HCT116 (cell line): ENCODE results near the gene ARFRP1. TPM values are rescaled to one million over a fixed set of nuclear protein-coding genes. Genes with fewer than 3 reads are reported as not detected.
A peak's percentile ranks its signal among the peaks of the same experiment; 100 is the strongest.

Experiments used
- ATAC-seq: fragments of 200-7000 bp; cut with Tn5 transposase; 2 replicates; pipeline ENCODE4 v1.9.1; 2020; ENCODE audit warnings: mild to moderate bottlenecking, moderate library complexity
- BruUV-seq: library from RNA; stranded (reverse); fragments of 400-500 nt; replicated peaks from 2 replicates; lab custom pipeline; 2021; lab: Mats Ljungman, UMichigan
- CTCF ChIA-PET: fragments of 300-600 bp; sonication (Branson Sonifier 250); formaldehyde crosslinking; loops from one replicate; lab custom pipeline; 2021; ENCODE audit warnings: antibody characterized with exemption; lab: Charles Lee
- POLR2A ChIA-PET: fragments of 300-600, 350-600 bp; sonication (Branson Sonifier 250); formaldehyde crosslinking; loops from one replicate; lab custom pipeline; 2021; ENCODE audit warnings: antibody characterized with exemption; lab: Charles Lee
- RAD21 ChIA-PET, 2 experiments: fragments of 300-600 bp; sonication (Branson Sonifier 250); formaldehyde crosslinking; loops; one replicate each; lab custom pipeline; 2023; ENCODE audit warnings: low total read pairs in 2 of 2; ENCODE audit not compliant: uncharacterized antibody in 2 of 2, unreplicated experiment in 2 of 2, low non-redundant PET in 1 of 2; lab: Charles Lee
- DNase-seq: peaks from one replicate; pipeline ENCODE4 v3.0.0-alpha.2; 2010; ENCODE audit warnings: low read depth, low spot score
- H2AFZ ChIP-seq: fragments of 200-600 bp; shearing (Covaris generic), sonication (generic); 2 replicates; pipeline ENCODE4 v1.6.1; 2017; ENCODE audit warnings: low read depth, mixed run types, mixed read lengths, antibody characterized with exemption, low read length; ENCODE audit not compliant: poor library complexity, severe bottlenecking
- H3K27ac ChIP-seq: 2 replicates; pipeline ENCODE4 v1.5.1; 2012; ENCODE audit warnings: low read depth, low read length
- H3K27me3 ChIP-seq: fragments of 200-600 bp; sonication (generic); 2 replicates; pipeline ENCODE4 v1.6.1; 2016; ENCODE audit warnings: mixed run types, low read length, mixed read lengths; ENCODE audit not compliant: insufficient read depth
- H3K36me3 ChIP-seq, 2 experiments: fragments of 200-500 bp in 1 of 2; fragments of 200-600 bp in 1 of 2; sonication (Bioruptor generic) in 1 of 2; sonication (generic) in 1 of 2; 2 replicates each; pipeline versions ENCODE4 v1.5.1 to v1.6.1; 2014 to 2016; ENCODE audit warnings: low read length in 2 of 2, inconsistent platforms in 1 of 2, mixed read lengths in 1 of 2, mixed run types in 1 of 2; ENCODE audit not compliant: insufficient read depth in 2 of 2, control insufficient read depth in 1 of 2
- H3K4me1 ChIP-seq, 2 experiments: fragments of 200-600 bp in 1 of 2; sonication (generic) in 1 of 2; 2 replicates each; pipeline versions ENCODE4 v1.5.1 to v1.6.1; 2012 to 2017; ENCODE audit warnings: low read length in 2 of 2, inconsistent platforms in 1 of 2, mild to moderate bottlenecking in 1 of 2, mixed read lengths in 1 of 2, mixed run types in 1 of 2, moderate library complexity in 1 of 2; ENCODE audit not compliant: insufficient read depth in 2 of 2, control insufficient read depth in 1 of 2
- H3K4me2 ChIP-seq: fragments of 200-600 bp; sonication (generic); 2 replicates; pipeline ENCODE4 v1.6.1; 2017; ENCODE audit warnings: mixed run types, low read length, mixed read lengths
- H3K4me3 ChIP-seq, 2 experiments: fragments of 200-600 bp in 1 of 2; sonication (generic) in 1 of 2; replicated peaks in 1 of 2; 2 replicates each; pipeline ENCODE4 v1.5.1; 2011 to 2016; ENCODE audit warnings: low read length in 2 of 2, control low read depth in 1 of 2, low read depth in 1 of 2, mild to moderate bottlenecking in 1 of 2, mixed read lengths in 1 of 2, mixed run types in 1 of 2
- H3K79me2 ChIP-seq: fragments of 200-600 bp; sonication (generic); 2 replicates; pipeline ENCODE4 v1.6.1; 2017; ENCODE audit warnings: mild to moderate bottlenecking, mixed run types, low read length, moderate library complexity, mixed read lengths; ENCODE audit not compliant: insufficient read depth
- H3K9ac ChIP-seq: fragments of 200-600 bp; sonication (generic); 2 replicates; pipeline ENCODE4 v1.6.1; 2016; ENCODE audit warnings: low read length, mixed read lengths
- H3K9me2 ChIP-seq: fragments of 200-600 bp; sonication (generic), shearing (Covaris generic); 2 replicates; pipeline ENCODE4 v1.6.1; 2017; ENCODE audit warnings: mixed run types, mild to moderate bottlenecking, moderate library complexity; ENCODE audit not compliant: insufficient read depth
- H3K9me3 ChIP-seq, 2 experiments: fragments of 200-500 bp in 1 of 2; fragments of 200-600 bp in 1 of 2; sonication (Bioruptor generic) in 1 of 2; sonication (generic) in 1 of 2; 2 replicates each; pipeline ENCODE4 v1.6.1; 2014 to 2017; ENCODE audit warnings: low read length in 2 of 2, mixed read lengths in 2 of 2, inconsistent platforms in 1 of 2, low read depth in 1 of 2, mild to moderate bottlenecking in 1 of 2, mixed run types in 1 of 2, moderate library complexity in 1 of 2; ENCODE audit not compliant: control insufficient read depth in 1 of 2, insufficient read depth in 1 of 2
- H4K20me1 ChIP-seq: fragments of 200-600 bp; sonication (generic), shearing (Covaris generic); 2 replicates; pipeline ENCODE4 v1.6.1; 2017; ENCODE audit warnings: mixed run types, mild to moderate bottlenecking, moderate library complexity; ENCODE audit not compliant: insufficient read depth
- CBX3 ChIP-seq: IDR thresholded peaks from 2 replicates; pipeline ENCODE4 v1.6.1; 2012; ENCODE audit warnings: low read depth
- CEBPB ChIP-seq: IDR thresholded peaks from 2 replicates; pipeline ENCODE4 v1.6.1; 2012; ENCODE audit warnings: low read depth
- EZH2 ChIP-seq: fragments of 200-600 bp; sonication (generic); IDR thresholded peaks from 2 replicates; pipeline ENCODE4 v1.6.1; 2017; ENCODE audit warnings: antibody characterized with exemption, mixed run types
- EZH2phosphoT487 ChIP-seq: fragments of 200-600 bp; IDR thresholded peaks from 2 replicates; pipeline ENCODE4 v1.6.1; 2018; ENCODE audit warnings: antibody characterized with exemption, borderline replicate concordance
- JUND ChIP-seq: IDR thresholded peaks from 2 replicates; pipeline ENCODE4 v1.6.1; 2012
- POLR2AphosphoS5 ChIP-seq: IDR thresholded peaks from 2 replicates; pipeline ENCODE4 v1.6.1; 2011; ENCODE audit warnings: mild to moderate bottlenecking, low read depth, low read length, moderate library complexity
- YY1 ChIP-seq: IDR thresholded peaks from 2 replicates; pipeline ENCODE4 v1.6.1; 2011; ENCODE audit warnings: low read length, low read depth, moderate library complexity, mild to moderate bottlenecking; ENCODE audit not compliant: insufficient replicate concordance; ENCODE audit errors: extremely low read depth
- intact Hi-C: fragments of 100-400 bp; cut with micrococcal nuclease; formaldehyde crosslinking; loops from 2 replicates; pipeline ENCODE4 v1.10.0; 2022
- total RNA-seq: library from RNA; stranded (reverse); gene quantifications from one replicate; pipeline ENCODE4 v1.2.1, GENCODE V29; 2021; ENCODE audit not compliant: unreplicated experiment
- TF ChIP-seq, protein P1 (sequence below): IDR thresholded peaks from 2 replicates; pipeline ENCODE4 v1.6.1; 2012; ENCODE audit warnings: low read depth
- TF ChIP-seq, protein P2 (sequence below): IDR thresholded peaks from 2 replicates; pipeline ENCODE4 v1.6.1; 2012
- TF ChIP-seq, protein P3 (sequence below), 3 experiments: fragments of 200-600 bp in 1 of 3; sonication (generic) in 1 of 3; IDR thresholded peaks in 2 of 3; conservative IDR thresholded peaks in 1 of 3; 2 replicates each; pipeline ENCODE4 v1.5.1; 2012 to 2017; ENCODE audit warnings: low read depth in 2 of 3, low read length in 2 of 3, antibody characterized with exemption in 1 of 3, borderline replicate concordance in 1 of 3, control low read depth in 1 of 3, mild to moderate bottlenecking in 1 of 3, mixed read lengths in 1 of 3, mixed run types in 1 of 3, moderate library complexity in 1 of 3; ENCODE audit not compliant: insufficient read depth in 1 of 3
- TF ChIP-seq, protein P4 (sequence below): IDR thresholded peaks from 2 replicates; pipeline ENCODE4 v1.6.1; 2012

ARFRP1 gene
- total RNA-seq, 1 experiment from 2014 or later = 53.7 TPM

DNA sequence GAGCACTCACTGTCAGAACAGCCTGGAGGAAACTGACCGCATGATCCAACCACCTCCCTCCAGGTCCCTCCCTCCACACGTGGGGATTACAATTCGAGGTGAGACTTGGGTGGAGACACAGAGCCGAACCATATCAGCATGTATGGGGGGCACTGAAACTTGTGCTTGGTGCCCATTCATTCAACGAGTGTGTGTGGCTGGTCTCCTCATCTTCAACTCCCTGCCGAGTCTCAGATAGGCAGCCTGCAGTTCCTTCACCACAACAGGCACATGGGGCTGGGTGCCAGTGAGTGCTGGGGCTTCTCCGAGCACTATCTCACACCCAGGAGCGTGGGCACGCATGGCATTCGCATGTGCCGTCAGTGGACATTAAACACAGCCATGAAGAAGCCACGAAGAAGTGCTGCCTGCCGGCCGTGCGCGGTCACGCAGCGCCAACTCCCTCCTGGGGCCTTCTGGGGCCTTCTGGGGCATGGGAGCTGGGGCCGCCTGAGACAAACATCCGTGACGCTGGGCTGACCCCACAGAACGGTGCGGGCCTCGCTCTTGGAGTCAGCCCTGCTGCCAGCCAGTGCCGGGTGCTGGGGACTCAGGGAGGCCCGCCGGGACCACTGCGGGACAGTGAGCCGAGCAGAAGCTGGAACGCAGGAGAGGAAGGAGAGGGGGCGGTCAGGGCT is 50.4 kb downstream of the ARFRP1 start:
- H3K36me3 ChIP-seq = peaks cover 3 to 6% of the 10 kb centered on the region in 2 experiments; a peak in 3 of 4 replicates
- TSS peak; percentile 74 for BruUV-seq
- CTCF ChIA-PET = no interaction called here
- peak overlapping the region; percentile 97 for H3K4me2 ChIP-seq
- peaks cover 38% of the 10 kb centered on the region for H3K79me2 ChIP-seq
- H4K20me1 ChIP-seq = no peaks in the 10 kb centered on the region
- intact Hi-C loops = no loop called here
- H2AFZ ChIP-seq = no peak overlapping the region
- no peak for ATAC-seq
- TF ChIP-seq, protein P1, sequence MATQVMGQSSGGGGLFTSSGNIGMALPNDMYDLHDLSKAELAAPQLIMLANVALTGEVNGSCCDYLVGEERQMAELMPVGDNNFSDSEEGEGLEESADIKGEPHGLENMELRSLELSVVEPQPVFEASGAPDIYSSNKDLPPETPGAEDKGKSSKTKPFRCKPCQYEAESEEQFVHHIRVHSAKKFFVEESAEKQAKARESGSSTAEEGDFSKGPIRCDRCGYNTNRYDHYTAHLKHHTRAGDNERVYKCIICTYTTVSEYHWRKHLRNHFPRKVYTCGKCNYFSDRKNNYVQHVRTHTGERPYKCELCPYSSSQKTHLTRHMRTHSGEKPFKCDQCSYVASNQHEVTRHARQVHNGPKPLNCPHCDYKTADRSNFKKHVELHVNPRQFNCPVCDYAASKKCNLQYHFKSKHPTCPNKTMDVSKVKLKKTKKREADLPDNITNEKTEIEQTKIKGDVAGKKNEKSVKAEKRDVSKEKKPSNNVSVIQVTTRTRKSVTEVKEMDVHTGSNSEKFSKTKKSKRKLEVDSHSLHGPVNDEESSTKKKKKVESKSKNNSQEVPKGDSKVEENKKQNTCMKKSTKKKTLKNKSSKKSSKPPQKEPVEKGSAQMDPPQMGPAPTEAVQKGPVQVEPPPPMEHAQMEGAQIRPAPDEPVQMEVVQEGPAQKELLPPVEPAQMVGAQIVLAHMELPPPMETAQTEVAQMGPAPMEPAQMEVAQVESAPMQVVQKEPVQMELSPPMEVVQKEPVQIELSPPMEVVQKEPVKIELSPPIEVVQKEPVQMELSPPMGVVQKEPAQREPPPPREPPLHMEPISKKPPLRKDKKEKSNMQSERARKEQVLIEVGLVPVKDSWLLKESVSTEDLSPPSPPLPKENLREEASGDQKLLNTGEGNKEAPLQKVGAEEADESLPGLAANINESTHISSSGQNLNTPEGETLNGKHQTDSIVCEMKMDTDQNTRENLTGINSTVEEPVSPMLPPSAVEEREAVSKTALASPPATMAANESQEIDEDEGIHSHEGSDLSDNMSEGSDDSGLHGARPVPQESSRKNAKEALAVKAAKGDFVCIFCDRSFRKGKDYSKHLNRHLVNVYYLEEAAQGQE = no peak
- TF ChIP-seq, protein P2, sequence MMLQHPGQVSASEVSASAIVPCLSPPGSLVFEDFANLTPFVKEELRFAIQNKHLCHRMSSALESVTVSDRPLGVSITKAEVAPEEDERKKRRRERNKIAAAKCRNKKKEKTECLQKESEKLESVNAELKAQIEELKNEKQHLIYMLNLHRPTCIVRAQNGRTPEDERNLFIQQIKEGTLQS = no peak
- peak overlapping the region; percentile 82 to 99 for H3K4me3 ChIP-seq
- peak overlapping the region; percentile 82 for H3K9ac ChIP-seq
- POLR2A ChIA-PET = interaction anchor here (1.2 to 1.5 kb wide), 4 partner anchors 25 to 207 kb away, joined by 3 to 14 read pairs (median 6); no protein-coding TSS in a partner anchor
- H3K27me3 ChIP-seq = no peaks in the 10 kb centered on the region
- DNase-seq = no peak
- H3K4me1 ChIP-seq = peaks cover 16 to 41% of the 10 kb centered on the region in 2 experiments
- H3K9me2 ChIP-seq = no peaks in the 10 kb centered on the region
- no peaks in the 10 kb centered on the region for H3K9me3 ChIP-seq
- RAD21 ChIA-PET = interaction anchor here in 1 of 2 experiments (1.3 kb wide), 1 partner anchor 25 kb away, joined by 5 read pairs; no protein-coding TSS in a partner anchor
- peak overlapping the region; percentile 73 for H3K27ac ChIP-seq

DNA sequence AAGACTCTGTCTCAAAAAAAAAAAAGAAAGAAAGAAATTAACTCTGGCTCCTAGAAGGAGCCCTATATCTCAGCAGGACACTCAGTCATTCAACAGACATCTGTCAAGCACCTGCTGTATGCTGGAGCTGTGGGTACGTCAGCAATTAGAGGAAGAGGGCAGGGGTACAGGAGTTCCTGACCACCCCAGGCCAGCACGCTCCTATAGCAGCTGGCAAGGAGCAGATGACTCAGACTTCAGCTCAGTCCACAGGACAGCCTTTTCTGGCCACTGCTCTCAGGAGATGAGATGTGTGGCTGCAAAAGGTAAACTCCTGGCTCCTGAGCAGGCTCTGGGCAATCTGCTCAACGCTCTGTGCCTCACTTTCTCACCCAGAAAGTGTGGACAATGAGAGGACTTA is 51.3 kb downstream of the ARFRP1 start:
- Histone ChIP-seq H3K9me3 (no peaks in the 10 kb centered on the region), H3K9me2 (no peaks in the 10 kb centered on the region), H3K27ac (peak overlapping the region; percentile 31; the same call in 1 of the 2 replicates), H3K4me1 (peaks cover 23 to 49% of the 10 kb centered on the region in 2 experiments), H3K79me2 (peaks cover 40% of the 10 kb centered on the region), H3K36me3 (no peaks in the 10 kb centered on the region), H3K9ac (no peak overlapping the region), H3K4me2 (no peak overlapping the region)
- no TSS peak for BruUV-seq
- no peak for DNase-seq
- TF ChIP-seq JUND = no peak
- TF ChIP-seq, protein P3, sequence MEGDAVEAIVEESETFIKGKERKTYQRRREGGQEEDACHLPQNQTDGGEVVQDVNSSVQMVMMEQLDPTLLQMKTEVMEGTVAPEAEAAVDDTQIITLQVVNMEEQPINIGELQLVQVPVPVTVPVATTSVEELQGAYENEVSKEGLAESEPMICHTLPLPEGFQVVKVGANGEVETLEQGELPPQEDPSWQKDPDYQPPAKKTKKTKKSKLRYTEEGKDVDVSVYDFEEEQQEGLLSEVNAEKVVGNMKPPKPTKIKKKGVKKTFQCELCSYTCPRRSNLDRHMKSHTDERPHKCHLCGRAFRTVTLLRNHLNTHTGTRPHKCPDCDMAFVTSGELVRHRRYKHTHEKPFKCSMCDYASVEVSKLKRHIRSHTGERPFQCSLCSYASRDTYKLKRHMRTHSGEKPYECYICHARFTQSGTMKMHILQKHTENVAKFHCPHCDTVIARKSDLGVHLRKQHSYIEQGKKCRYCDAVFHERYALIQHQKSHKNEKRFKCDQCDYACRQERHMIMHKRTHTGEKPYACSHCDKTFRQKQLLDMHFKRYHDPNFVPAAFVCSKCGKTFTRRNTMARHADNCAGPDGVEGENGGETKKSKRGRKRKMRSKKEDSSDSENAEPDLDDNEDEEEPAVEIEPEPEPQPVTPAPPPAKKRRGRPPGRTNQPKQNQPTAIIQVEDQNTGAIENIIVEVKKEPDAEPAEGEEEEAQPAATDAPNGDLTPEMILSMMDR (IDR thresholded peaks at IDR 0.05 in 2 of 3, conservative IDR thresholded peaks at IDR 0.05 in 1 of 3; ENCODE audit: borderline replicate concordance in 1 of 3, insufficient read depth in 1 of 3, low read depth in 2 of 3, low read length in 2 of 3) = no peak
- no peak for TF ChIP-seq EZH2phosphoT487
- no peak for TF ChIP-seq CEBPB
- TF ChIP-seq POLR2AphosphoS5 = no peak
- TF ChIP-seq, protein P4, sequence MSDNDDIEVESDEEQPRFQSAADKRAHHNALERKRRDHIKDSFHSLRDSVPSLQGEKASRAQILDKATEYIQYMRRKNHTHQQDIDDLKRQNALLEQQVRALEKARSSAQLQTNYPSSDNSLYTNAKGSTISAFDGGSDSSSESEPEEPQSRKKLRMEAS = no peak
- TF ChIP-seq CBX3 = no peak
- TF ChIP-seq EZH2 = no peak
- no peak for TF ChIP-seq YY1
- TF ChIP-seq, all 23 proteins: peak for 0
- no peak for ATAC-seq
- H2AFZ ChIP-seq = no peak overlapping the region
- no peak overlapping the region for H3K4me3 ChIP-seq
- intact Hi-C loops = no loop called here
- POLR2A ChIA-PET = no interaction called here
- RAD21 ChIA-PET = no interaction called here
- H3K27me3 ChIP-seq = no peaks in the 10 kb centered on the region
- H4K20me1 ChIP-seq = no peaks in the 10 kb centered on the region
- CTCF ChIA-PET = no interaction called here
